Lower leg skin (tissue), 3 donors: ENCODE measurements around the gene POGZ.

ENCODE experiments used
- CTCF ChIP-seq, 3 donors: fragments of 450-650 bp; IDR thresholded peaks; one replicate each; pipeline ENCODE4 v1.5.1; 2016; ENCODE audit warnings: antibody characterized with exemption in 3 of 3, mild to moderate bottlenecking in 3 of 3, moderate library complexity in 2 of 3
- POLR2A ChIP-seq, 2 donors: fragments of 450-650 bp; IDR thresholded peaks; one replicate each; pipeline ENCODE4 v1.6.1; 2016 to 2017; ENCODE audit warnings: antibody characterized with exemption in 2 of 2, mild to moderate bottlenecking in 1 of 2, moderate library complexity in 1 of 2

GRCh38 chr1:151499930-151500329 is 40.6 kb upstream of the POGZ start:
- TF ChIP-seq CTCF (IDR thresholded peaks at IDR 0.05) (no peak), POLR2A (IDR thresholded peaks at IDR 0.05) (no peak)
